Parathyroid adenoma (tissue), 2 donors: ENCODE data around the gene SYNCRIP.
"Not testable (repeated sequence)": the region's sequence is repeated elsewhere in the genome, so short reads cannot be mapped to it uniquely, and the experiment has no call there.

Source experiments
- H2AFZ ChIP-seq: fragments of 300-600 bp; sonication (generic); one replicate; pipeline ENCODE4 v1.7.0; 2017; ENCODE audit warnings: antibody characterized with exemption, mild to moderate bottlenecking
- H3K27ac ChIP-seq: fragments of 300-600 bp; sonication (generic); one replicate; pipeline ENCODE4 v1.7.0; 2017
- H3K27me3 ChIP-seq: fragments of 300-600 bp; sonication (generic); one replicate; pipeline ENCODE4 v1.7.0; 2017; ENCODE audit warnings: low read length; ENCODE audit not compliant: control insufficient read depth, insufficient read depth
- H3K36me3 ChIP-seq: fragments of 300-600 bp; sonication (generic); one replicate; pipeline ENCODE4 v1.7.0; 2017; ENCODE audit warnings: low read length; ENCODE audit not compliant: control insufficient read depth, insufficient read depth
- H3K4me1 ChIP-seq: fragments of 300-600 bp; sonication (generic); one replicate; pipeline ENCODE4 v1.7.0; 2017; ENCODE audit warnings: control low read depth
- H3K4me2 ChIP-seq: fragments of 300-600 bp; sonication (generic); one replicate; pipeline ENCODE4 v1.7.0; 2017; ENCODE audit warnings: low read length
- H3K4me3 ChIP-seq: fragments of 300-600 bp; sonication (generic); one replicate; pipeline ENCODE4 v1.7.0; 2017; ENCODE audit warnings: low read depth, low read length
- H3K79me2 ChIP-seq: fragments of 300-600 bp; sonication (generic); one replicate; pipeline ENCODE4 v1.7.0; 2017; ENCODE audit warnings: control low read depth
- H3K9ac ChIP-seq: fragments of 300-600 bp; sonication (generic); one replicate; pipeline ENCODE4 v1.7.0; 2017; ENCODE audit warnings: mild to moderate bottlenecking
- H3K9me3 ChIP-seq: fragments of 300-600 bp; sonication (generic); one replicate; pipeline ENCODE4 v1.7.0; 2017; ENCODE audit warnings: low read length; ENCODE audit not compliant: control insufficient read depth
- CTCF ChIP-seq: fragments of 300-600 bp; sonication (generic); IDR thresholded peaks from one replicate; pipeline ENCODE4 v1.7.0; 2017; ENCODE audit warnings: antibody characterized with exemption, mild to moderate bottlenecking
- donor health status: primary hyperparathyroidism.

SYNCRIP gene

GRCh38 chr6:85591207-85591606 is 51.5 kb downstream of the SYNCRIP start:
- Histone ChIP-seq H3K27ac (no peak overlapping the region), H2AFZ (no peak overlapping the region), H3K4me3 (no peak overlapping the region), H3K27me3 (no peaks in the 10 kb centered on the region), H3K79me2 (peaks cover 42% of the 10 kb centered on the region), H3K9me3 (no peaks in the 10 kb centered on the region), H3K36me3 (no peaks in the 10 kb centered on the region), H3K9ac (no peak overlapping the region), H3K4me1 (peaks cover 5% of the 10 kb centered on the region), H3K4me2 (no peak overlapping the region)
- no peak for TF ChIP-seq CTCF

- Histone ChIP-seq H2AFZ (no peak overlapping the region), H3K4me2 (no peak overlapping the region), H3K36me3 (no peaks in the 10 kb centered on the region), H3K27me3 (no peaks in the 10 kb centered on the region), H3K79me2 (peaks cover 67% of the 10 kb centered on the region), H3K4me3 (no peak overlapping the region), H3K9ac (no peak overlapping the region), H3K4me1 (no peaks in the 10 kb centered on the region), H3K27ac (no peak overlapping the region), H3K9me3 (no peaks in the 10 kb centered on the region)
- TF ChIP-seq CTCF: no peak
Measured at GRCh38 chr6:85585741-85586140, 56.9 kb downstream of the SYNCRIP start.

GRCh38 chr6:85582832-85583231 is 59.9 kb downstream of the SYNCRIP start:
- H3K9ac ChIP-seq, H3K4me1 ChIP-seq, H3K4me2 ChIP-seq, H3K4me3 ChIP-seq, H3K9me3 ChIP-seq, H2AFZ ChIP-seq, H3K27ac ChIP-seq, H3K36me3 ChIP-seq, H3K27me3 ChIP-seq: not testable (repeated sequence)
- peaks cover 49% of the 10 kb centered on the region for H3K79me2 ChIP-seq

GRCh38 chr6:85581572-85581971 is 61.1 kb downstream of the SYNCRIP start:
- Histone ChIP-seq H3K27me3 (no peaks in the 10 kb centered on the region), H3K27ac (no peak overlapping the region), H2AFZ (no peak overlapping the region), H3K36me3 (no peaks in the 10 kb centered on the region), H3K79me2 (peaks cover 43% of the 10 kb centered on the region), H3K9ac (no peak overlapping the region), H3K9me3 (no peaks in the 10 kb centered on the region), H3K4me1 (no peaks in the 10 kb centered on the region), H3K4me2 (no peak overlapping the region), H3K4me3 (no peak overlapping the region)
- TF ChIP-seq CTCF: no peak

GRCh38 chr6:85580878-85581267 is 61.8 kb downstream of the SYNCRIP start:
- H3K4me3 ChIP-seq: no peak overlapping the region
- peaks cover 4% of the 10 kb centered on the region for H3K4me1 ChIP-seq
- H3K27ac ChIP-seq: no peak overlapping the region

More at GRCh38 chr6:85580878-85581267, 61.8 kb downstream of the SYNCRIP start:
- Histone ChIP-seq H3K27me3 (no peaks in the 10 kb centered on the region), H3K4me2 (no peak overlapping the region), H3K79me2 (peaks cover 40% of the 10 kb centered on the region), H3K9ac (no peak overlapping the region), H3K36me3 (no peaks in the 10 kb centered on the region), H3K9me3 (no peaks in the 10 kb centered on the region), H2AFZ (no peak overlapping the region)
- TF ChIP-seq CTCF: no peak
